ENCODE results near the gene NIPA2.

The NIPA2 gene

GRCh38 chr15:22903961-22904534, 65.6 kb downstream of the NIPA2 start:
- no peak overlapping the region for H3K27ac ChIP-seq
- no peak for TF ChIP-seq CTCF (conservative IDR thresholded peaks at IDR 0.05)

DNA sequence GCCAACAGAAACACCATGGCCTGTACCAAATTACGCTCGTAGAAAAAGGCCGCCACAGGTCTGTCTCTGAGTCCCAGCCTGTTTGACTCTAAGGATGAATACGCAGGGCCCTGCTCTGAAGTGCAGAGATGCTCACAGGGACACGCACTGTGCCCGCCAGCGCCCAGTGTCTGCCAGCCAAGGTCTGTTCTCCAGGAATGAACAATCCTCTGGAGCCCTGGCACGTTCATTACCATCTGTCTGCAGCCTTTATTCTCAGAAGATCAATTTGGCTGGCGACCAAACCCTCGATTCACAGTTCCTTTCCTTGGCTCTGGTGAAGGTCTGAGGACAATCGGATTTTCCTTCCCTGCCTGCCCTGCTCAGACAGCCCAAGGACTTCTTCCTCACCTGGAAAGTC, 66.3 kb downstream of the NIPA2 start:
- H3K27ac ChIP-seq = no peak overlapping the region

DNA sequence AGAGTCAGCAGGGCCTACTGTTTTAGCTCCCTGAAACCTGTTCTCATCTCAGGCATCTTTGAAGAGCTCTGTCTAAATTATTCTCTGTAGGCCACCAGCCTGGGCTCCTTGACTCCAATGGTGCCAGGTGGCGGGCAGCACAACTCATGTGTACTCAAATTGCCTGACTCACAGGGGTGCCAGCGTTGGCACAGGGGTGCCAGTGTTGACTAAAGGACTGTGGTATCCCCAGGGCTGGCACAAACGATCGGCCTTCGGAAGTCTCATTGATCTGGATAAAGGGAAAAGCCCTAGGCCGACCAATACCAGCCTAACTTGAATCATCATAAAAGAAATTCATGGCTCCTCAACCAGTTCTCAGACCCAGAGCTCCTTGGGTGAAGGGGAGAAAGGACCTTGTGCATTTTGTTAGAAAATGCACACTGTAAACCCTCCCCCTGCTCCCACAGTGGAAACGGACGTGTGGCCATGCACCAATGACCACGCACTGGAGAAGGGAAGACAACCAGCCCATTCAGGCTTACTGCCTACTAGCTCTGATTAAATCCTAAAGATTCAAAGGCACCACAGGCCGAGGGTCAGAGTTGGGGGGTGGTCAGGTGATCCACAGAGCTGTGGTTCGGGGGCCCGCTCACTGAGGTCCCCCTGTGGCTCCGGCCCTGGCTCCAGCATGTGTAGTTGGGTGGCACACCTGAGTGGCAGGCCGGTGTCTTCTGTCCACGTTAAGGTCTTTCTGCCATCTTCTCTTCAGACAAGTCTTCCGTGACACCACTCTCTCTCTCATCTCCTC, 68.9 kb downstream of the NIPA2 start:
- TF ChIP-seq CTCF (conservative IDR thresholded peaks at IDR 0.05) = no peak

More for the DNA sequence above, 66.3 kb downstream of the NIPA2 start:
- no peak for TF ChIP-seq CTCF (conservative IDR thresholded peaks at IDR 0.05)

GRCh38 chr15:22908830-22909229, 70.4 kb downstream of the NIPA2 start:
- H3K27ac ChIP-seq = no peak overlapping the region
- TF ChIP-seq CTCF (conservative IDR thresholded peaks at IDR 0.05) = no peak

More for the DNA sequence above, 68.9 kb downstream of the NIPA2 start:
- H3K27ac ChIP-seq = no peak overlapping the region

GRCh38 chr15:22911306-22911705, 72.8 kb downstream of the NIPA2 start:
- TF ChIP-seq CTCF (conservative IDR thresholded peaks at IDR 0.05) = no peak
- no peak overlapping the region for H3K27ac ChIP-seq

GRCh38 chr15:22912256-22912655, 73.8 kb downstream of the NIPA2 start:
- no peak overlapping the region for H3K27ac ChIP-seq
- no peak for TF ChIP-seq CTCF (conservative IDR thresholded peaks at IDR 0.05)

- no peak overlapping the region for H3K27ac ChIP-seq
- TF ChIP-seq CTCF (conservative IDR thresholded peaks at IDR 0.05) = no peak
Observed at GRCh38 chr15:22913646-22914380, 75.3 kb downstream of the NIPA2 start.
